IPS-18c (cell line): ENCODE results near the gene ZSCAN5A.
"Not testable (repeated sequence)": the region's sequence is repeated elsewhere in the genome, so short reads cannot be mapped to it uniquely, and the experiment has no call there.

ENCODE experiments used
- H3K4me3 ChIP-seq: 2 replicates; pipeline ENCODE4 v1.7.0; 2013; ENCODE audit warnings: low read depth, mild to moderate bottlenecking, low read length, moderate library complexity; ENCODE audit not compliant: insufficient read depth
- H3K9me3 ChIP-seq: one replicate; pipeline ENCODE4 v1.6.1; 2013; ENCODE audit warnings: mild to moderate bottlenecking, low read length, moderate library complexity; ENCODE audit not compliant: control insufficient read depth, insufficient read depth

The ZSCAN5A gene

GRCh38 chr19:56193981-56194640 is 120.5 kb downstream of the ZSCAN5A start:
- Histone ChIP-seq H3K9me3 (no peaks in the 10 kb centered on the region), H3K4me3 (no peak overlapping the region)

- Histone ChIP-seq H3K4me3 (no peak overlapping the region), H3K9me3 (no peaks in the 10 kb centered on the region)
These were observed 122.9 kb downstream of the ZSCAN5A start for GRCh38 chr19:56191711-56192110.

- Histone ChIP-seq H3K4me3 (no peak overlapping the region), H3K9me3 (no peaks in the 10 kb centered on the region)
These were observed 123.5 kb downstream of the ZSCAN5A start for GRCh38 chr19:56191115-56191514.

GRCh38 chr19:56189785-56190184 is 124.9 kb downstream of the ZSCAN5A start:
- Histone ChIP-seq H3K9me3 (no peaks in the 10 kb centered on the region), H3K4me3 (no peak overlapping the region)

- no peaks in the 10 kb centered on the region for H3K9me3 ChIP-seq
- no peak overlapping the region for H3K4me3 ChIP-seq
These were observed 136.9 kb downstream of the ZSCAN5A start for GRCh38 chr19:56177564-56178243.

- no peaks in the 10 kb centered on the region for H3K9me3 ChIP-seq
- no peak overlapping the region for H3K4me3 ChIP-seq
These were observed 137.8 kb downstream of the ZSCAN5A start for GRCh38 chr19:56176881-56177280.

- not testable (repeated sequence) for H3K9me3 ChIP-seq, H3K4me3 ChIP-seq
These were observed 138.3 kb downstream of the ZSCAN5A start for GRCh38 chr19:56176310-56176709.

- H3K9me3 ChIP-seq, H3K4me3 ChIP-seq: not testable (repeated sequence)
These were observed 138.8 kb downstream of the ZSCAN5A start, which contains the start of gene GALP for GRCh38 chr19:56175861-56176307. Gene GALP, plus strand, starts transcription at chr19:56176008. Its CDS starts 1,101 bp downstream, at chr19:56177109.

- no peak overlapping the region for H3K4me3 ChIP-seq
- H3K9me3 ChIP-seq: no peaks in the 10 kb centered on the region
These were observed 140.1 kb downstream of the ZSCAN5A start for GRCh38 chr19:56174550-56174949.

- no peaks in the 10 kb centered on the region for H3K9me3 ChIP-seq
- H3K4me3 ChIP-seq: no peak overlapping the region
These were observed 140.6 kb downstream of the ZSCAN5A start for GRCh38 chr19:56174086-56174485.
